Raji (cell line): Measurements from ENCODE around the gene SEC61B.

ENCODE experiments used
- POLR2A ChIP-seq: IDR thresholded peaks from 2 replicates; pipeline ENCODE4 v1.6.1; 2011; ENCODE audit warnings: low read depth, low read length, control low read depth; ENCODE audit not compliant: insufficient read depth

Gene SEC61B

GRCh38 chr9:99222416-99223270, 561 bp downstream of the SEC61B start:
- TF ChIP-seq POLR2A = no peak

GRCh38 chr9:99224445-99224844, 2.4 kb downstream of the SEC61B start:
- no peak for TF ChIP-seq POLR2A

- no peak for TF ChIP-seq POLR2A
Measured at GRCh38 chr9:99226054-99226453, 4.0 kb downstream of the SEC61B start.

GRCh38 chr9:99230206-99230605, 8.1 kb downstream of the SEC61B start:
- no peak for TF ChIP-seq POLR2A

GRCh38 chr9:99231711-99232110, 9.6 kb downstream of the SEC61B start:
- no peak for TF ChIP-seq POLR2A

- no peak for TF ChIP-seq POLR2A
Measured at GRCh38 chr9:99234618-99235017, 12.5 kb downstream of the SEC61B start.

GRCh38 chr9:99235069-99235468, 13.0 kb downstream of the SEC61B start:
- TF ChIP-seq POLR2A = no peak; the same call in 1 of the 2 replicates

- no peak; the same call in 1 of the 2 replicates for TF ChIP-seq POLR2A
Measured at GRCh38 chr9:99235926-99236634, 14.0 kb downstream of the SEC61B start.

GRCh38 chr9:99237356-99237755, 15.3 kb downstream of the SEC61B start:
- TF ChIP-seq POLR2A = no peak

GRCh38 chr9:99238331-99238730, 16.2 kb downstream of the SEC61B start:
- TF ChIP-seq POLR2A = no peak

GRCh38 chr9:99239341-99240060, 17.4 kb downstream of the SEC61B start:
- TF ChIP-seq POLR2A = no peak

- no peak for TF ChIP-seq POLR2A
Measured at GRCh38 chr9:99241106-99241505, 19.0 kb downstream of the SEC61B start.

- no peak for TF ChIP-seq POLR2A
Measured at GRCh38 chr9:99244344-99245260, 22.5 kb downstream of the SEC61B start.

GRCh38 chr9:99249619-99250018, 27.5 kb downstream of the SEC61B start:
- TF ChIP-seq POLR2A = no peak
